GM18507 (cell line): ENCODE results near the gene TIMM21.
A peak's percentile ranks its signal among the peaks of the same experiment; 100 is the strongest.

Experiments used
- DNase-seq: peaks from one replicate; pipeline ENCODE4 v3.0.0; 2011; ENCODE audit warnings: low read depth; ENCODE audit not compliant: insufficient read length; ENCODE audit errors: extremely low spot score
- FAIRE-seq: peaks from 2 replicates; lab custom pipeline; 2011; peaks lifted over from hg19 to GRCh38; lab: Jason Lieb, UNC

TIMM21 gene

GRCh38 chr18:74184875-74185274 lies 36.6 kb downstream of the TIMM21 start:
- FAIRE-seq = no peak
- DNase-seq = no peak

DNA sequence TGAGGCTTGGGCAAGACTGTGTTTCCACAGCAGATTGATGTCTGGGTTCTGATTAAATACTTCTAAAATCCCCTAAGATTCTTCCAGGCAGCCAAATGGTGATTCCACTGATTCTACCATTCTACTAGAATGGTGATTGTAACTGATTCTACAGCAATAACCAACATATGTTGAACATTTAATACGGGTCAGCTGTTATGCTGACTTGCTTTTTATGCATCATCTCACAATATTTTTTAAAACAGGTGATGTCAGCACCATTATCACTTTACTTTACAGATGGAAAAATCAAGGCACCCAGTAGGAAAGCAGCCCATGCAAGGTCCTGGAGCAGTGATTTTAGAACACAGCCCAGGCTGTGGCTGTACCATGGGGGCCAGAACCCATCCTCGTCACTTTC lies 37.5 kb downstream of the TIMM21 start:
- no peak for FAIRE-seq
- no peak for DNase-seq

DNA sequence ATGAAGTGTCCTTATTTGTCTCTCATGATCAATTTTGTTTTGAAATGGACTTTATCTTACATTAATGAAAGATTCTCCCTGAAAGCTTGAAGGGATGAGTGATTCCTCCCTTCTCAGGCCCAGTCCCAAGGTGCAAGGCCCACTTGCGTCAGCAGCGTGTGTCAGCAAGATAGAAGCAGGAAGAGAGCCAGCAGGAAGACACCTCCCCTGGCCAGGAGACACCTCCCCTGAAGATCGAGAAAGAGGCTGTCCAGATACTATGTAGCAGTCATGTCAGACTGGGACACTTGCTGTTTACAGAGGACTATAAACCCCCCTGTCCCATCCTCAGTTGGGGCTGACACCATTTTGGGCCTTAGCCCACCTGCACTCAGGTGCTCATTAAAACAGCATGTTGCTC lies 38.3 kb downstream of the TIMM21 start:
- FAIRE-seq (no peak), DNase-seq (no peak)

GRCh38 chr18:74190086-74190485 lies 41.8 kb downstream of the TIMM21 start:
- no peak for FAIRE-seq
- DNase-seq = no peak

- FAIRE-seq = no peak
- DNase-seq = no peak
Observed at GRCh38 chr18:74191577-74191976, 43.3 kb downstream of the TIMM21 start.

- no peak for FAIRE-seq
Observed at GRCh38 chr18:74194691-74195090, 46.4 kb downstream of the TIMM21 start.

DNA sequence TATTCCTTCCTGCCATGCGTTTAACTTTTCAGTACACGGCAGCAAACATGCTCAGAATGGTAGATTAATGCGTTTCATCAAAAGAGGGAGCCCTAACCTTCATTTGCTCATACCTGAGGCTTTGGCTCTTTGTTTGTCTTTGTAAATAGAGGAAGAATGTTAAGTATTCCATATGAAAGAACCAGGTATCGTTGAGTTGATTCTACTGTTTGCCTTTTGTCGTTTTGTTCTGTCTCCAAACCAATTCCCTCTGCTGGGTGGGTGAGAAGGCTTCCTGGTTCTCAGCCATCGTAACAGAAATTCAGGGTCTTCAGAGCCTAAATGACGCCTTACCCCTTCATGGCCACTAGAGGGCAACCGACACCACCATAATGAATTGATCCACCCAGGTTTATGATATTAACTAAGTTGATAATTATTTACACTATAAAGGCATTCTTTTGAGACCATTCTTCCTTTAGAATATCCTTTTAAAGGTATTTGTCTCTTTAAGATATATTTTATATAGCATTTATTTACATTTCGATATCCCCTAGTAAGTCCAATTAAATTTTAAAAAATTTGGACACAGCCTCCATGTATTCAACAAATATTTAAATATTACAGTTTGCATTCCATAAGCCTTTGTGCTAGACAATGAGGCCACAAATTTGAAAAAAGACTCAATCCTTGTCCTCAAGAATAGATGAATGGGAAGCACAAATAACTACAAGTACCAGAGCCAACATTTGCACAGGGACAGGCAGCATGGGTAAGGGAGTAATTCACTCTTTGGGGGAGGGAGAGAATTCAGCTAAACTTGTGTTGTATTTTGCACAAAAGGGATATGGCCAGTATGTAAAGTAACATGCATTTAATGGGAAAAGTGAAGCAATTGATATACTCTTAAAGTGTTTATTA lies 48.1 kb downstream of the TIMM21 start:
- FAIRE-seq (peak; percentile 86), DNase-seq (peak; percentile 58)

More at GRCh38 chr18:74194691-74195090, 46.4 kb downstream of the TIMM21 start:
- no peak for DNase-seq

DNA sequence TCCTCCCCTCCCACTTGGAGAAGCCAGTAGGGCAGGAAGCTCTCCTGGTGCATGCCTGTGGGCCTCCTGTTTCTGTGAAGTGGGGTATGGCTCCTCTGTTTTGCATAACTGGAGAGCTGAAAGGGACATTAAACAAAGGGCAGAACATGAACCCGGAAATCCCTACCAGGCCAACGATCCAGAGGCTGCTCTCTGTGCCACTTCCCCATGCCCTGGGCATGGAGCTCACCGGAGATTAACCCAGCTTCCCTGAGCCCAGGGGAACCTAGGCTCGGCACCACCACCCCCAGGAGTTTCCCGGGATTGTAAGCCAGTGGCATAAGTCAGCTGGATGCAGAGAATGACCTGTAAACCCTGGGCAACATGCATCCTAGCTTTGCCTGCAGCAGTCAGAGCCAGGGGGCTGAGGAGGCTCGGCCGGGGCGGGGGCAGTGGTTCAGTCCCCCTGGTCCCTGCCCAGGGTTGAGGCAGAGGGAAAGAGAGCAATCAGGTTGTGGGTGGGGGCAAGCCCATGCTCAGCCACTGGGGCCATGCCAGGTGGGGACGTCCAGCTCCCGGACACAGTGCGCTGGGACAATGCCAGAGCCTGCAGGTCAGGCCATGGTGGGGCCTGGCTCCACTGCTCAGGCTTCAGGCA lies 49.5 kb downstream of the TIMM21 start:
- no peak for DNase-seq

GRCh38 chr18:74198453-74198852 lies 50.1 kb downstream of the TIMM21 start:
- FAIRE-seq = no peak
- no peak for DNase-seq

More for the DNA sequence above, 49.5 kb downstream of the TIMM21 start:
- FAIRE-seq = no peak

DNA sequence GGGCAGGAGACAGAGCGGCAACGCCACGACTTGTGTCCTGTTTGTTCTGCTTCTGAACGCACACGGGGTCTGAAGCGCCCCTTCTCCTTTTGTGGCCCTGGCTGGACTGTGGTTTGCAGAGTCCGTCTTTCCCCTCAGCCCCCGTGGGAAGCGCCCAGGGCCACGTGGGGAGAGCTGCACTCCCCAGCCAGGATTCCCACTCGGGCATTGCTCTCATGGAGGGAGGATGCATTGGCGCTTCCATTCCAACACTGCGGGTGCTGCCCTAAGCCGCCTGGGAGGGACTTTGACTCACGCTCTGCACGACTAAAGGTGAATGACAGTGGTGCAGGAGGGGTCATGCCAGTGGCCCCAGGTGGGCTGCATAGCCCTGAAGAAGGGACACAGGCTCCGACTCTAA lies 52.5 kb downstream of the TIMM21 start:
- DNase-seq = no peak
- no peak for FAIRE-seq

- FAIRE-seq (no peak), DNase-seq (no peak)
Observed at GRCh38 chr18:74203811-74204210, 55.5 kb downstream of the TIMM21 start.

GRCh38 chr18:74204526-74205152 lies 56.3 kb downstream of the TIMM21 start:
- no peak for FAIRE-seq
- no peak for DNase-seq
